Ishikawa (cell line): ENCODE measurements around the gene PRPF8.

Experiments
- CEBPB ChIP-seq: IDR thresholded peaks from 2 replicates; pipeline ENCODE4 v1.6.1; 2012
- CREB1 ChIP-seq: IDR thresholded peaks from 2 replicates; pipeline ENCODE4 v1.6.1; 2012; ENCODE audit warnings: low read depth
- EGR1 ChIP-seq: IDR thresholded peaks from 2 replicates; pipeline ENCODE4 v1.6.1; 2012
- EP300 ChIP-seq: IDR thresholded peaks from 2 replicates; pipeline ENCODE4 v1.6.1; 2012; ENCODE audit warnings: borderline replicate concordance
- FOXM1 ChIP-seq: IDR thresholded peaks from 2 replicates; pipeline ENCODE4 v1.6.1; 2012; ENCODE audit warnings: low read depth, borderline replicate concordance
- NFIC ChIP-seq: IDR thresholded peaks from 2 replicates; pipeline ENCODE4 v1.6.1; 2012
- RAD21 ChIP-seq: IDR thresholded peaks from 2 replicates; pipeline ENCODE4 v1.6.1; 2012; ENCODE audit warnings: low read depth
- TAF1 ChIP-seq: IDR thresholded peaks from 2 replicates; pipeline ENCODE4 v1.6.1; 2012; ENCODE audit warnings: low read depth, mild to moderate bottlenecking
- TCF12 ChIP-seq: IDR thresholded peaks from 2 replicates; pipeline ENCODE4 v1.6.1; 2012; ENCODE audit warnings: low read depth
- TEAD4 ChIP-seq: IDR thresholded peaks from 2 replicates; pipeline ENCODE4 v1.6.1; 2012
- YY1 ChIP-seq: IDR thresholded peaks from 2 replicates; pipeline ENCODE4 v1.6.1; 2012; ENCODE audit warnings: low read depth
- ZBTB7A ChIP-seq: IDR thresholded peaks from 2 replicates; pipeline ENCODE4 v1.6.1; 2012; ENCODE audit warnings: low read depth
- TF ChIP-seq, protein P1 (sequence below): IDR thresholded peaks from 2 replicates; pipeline ENCODE4 v1.6.1; 2012
- TF ChIP-seq, protein P2 (sequence below): IDR thresholded peaks from 2 replicates; pipeline ENCODE4 v1.6.1; 2012
- TF ChIP-seq, protein P3 (sequence below): IDR thresholded peaks from 2 replicates; pipeline ENCODE4 v1.6.1; 2012; ENCODE audit warnings: low read depth, mild to moderate bottlenecking

The PRPF8 gene

DNA sequence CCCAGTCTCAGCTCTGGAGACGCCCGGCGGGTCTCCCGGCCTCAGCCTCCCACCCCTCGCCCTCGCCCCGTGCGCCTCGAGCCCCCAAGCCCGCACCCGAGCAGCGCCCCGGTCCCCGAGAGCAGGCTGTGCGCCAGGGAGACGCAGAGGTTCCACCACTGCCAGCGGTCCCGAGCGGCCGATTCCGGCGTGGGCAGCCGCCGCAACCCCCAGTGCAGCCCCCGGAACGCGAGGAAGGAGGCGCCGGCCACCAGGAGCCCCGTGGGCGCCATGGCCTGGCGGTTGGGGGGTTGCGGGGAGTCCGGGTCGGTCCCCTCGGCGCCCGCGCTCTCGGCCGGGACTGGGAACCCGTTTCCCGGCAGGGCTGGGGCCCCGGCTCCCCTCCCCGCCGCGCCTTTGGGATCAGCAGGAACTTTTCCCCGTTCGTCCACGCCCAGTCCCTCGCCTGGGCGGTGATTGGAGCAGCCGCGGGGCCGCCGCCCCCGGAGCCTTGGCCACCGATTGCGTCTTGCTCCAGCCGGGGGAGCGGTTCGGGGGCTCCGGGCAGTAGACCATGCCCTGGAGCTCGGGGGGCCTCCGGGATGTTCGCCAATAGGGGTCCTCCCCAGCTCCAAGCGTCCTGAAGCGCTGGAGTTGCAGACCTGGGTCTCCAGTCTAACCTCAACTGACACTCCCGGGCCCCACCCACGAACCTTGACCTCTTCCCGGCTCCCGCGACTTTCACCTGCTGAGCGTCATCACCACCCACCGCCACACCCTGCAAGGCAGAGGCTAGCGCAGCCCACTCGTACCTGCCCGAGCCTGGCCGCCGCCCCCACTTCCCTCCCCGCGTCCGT lies 25.5 kb upstream of the PRPF8 start, which contains the start of gene TLCD2:
Gene TLCD2 (minus strand): TSS at position 407 of the 836 bp plus-strand sequence. CDS start 135 bp downstream, at position 272.
- no peak for TF ChIP-seq RAD21
- TF ChIP-seq NFIC, result no peak
- 0 out of 2 replicates have a peak, but pooled peaks have one; percentile 11 for TF ChIP-seq TEAD4
- TF ChIP-seq CREB1, result no peak
- TF ChIP-seq, protein P1, sequence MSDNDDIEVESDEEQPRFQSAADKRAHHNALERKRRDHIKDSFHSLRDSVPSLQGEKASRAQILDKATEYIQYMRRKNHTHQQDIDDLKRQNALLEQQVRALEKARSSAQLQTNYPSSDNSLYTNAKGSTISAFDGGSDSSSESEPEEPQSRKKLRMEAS, result no peak; the same call in 1 of the 2 replicates
- 0 out of 2 replicates have a peak, but pooled peaks have one; percentile 20 for TF ChIP-seq EP300
- no peak for TF ChIP-seq YY1
- TF ChIP-seq FOXM1, result no peak
- TF ChIP-seq CEBPB, result no peak
- TF ChIP-seq, protein P2, sequence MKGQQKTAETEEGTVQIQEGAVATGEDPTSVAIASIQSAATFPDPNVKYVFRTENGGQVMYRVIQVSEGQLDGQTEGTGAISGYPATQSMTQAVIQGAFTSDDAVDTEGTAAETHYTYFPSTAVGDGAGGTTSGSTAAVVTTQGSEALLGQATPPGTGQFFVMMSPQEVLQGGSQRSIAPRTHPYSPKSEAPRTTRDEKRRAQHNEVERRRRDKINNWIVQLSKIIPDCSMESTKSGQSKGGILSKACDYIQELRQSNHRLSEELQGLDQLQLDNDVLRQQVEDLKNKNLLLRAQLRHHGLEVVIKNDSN, result no peak
- TF ChIP-seq TCF12, result peak; percentile 49; the same call in 1 of the 2 replicates
- TF ChIP-seq TAF1, result no peak
- TF ChIP-seq EGR1, result peak; percentile 40; the same call in 1 of the 2 replicates
- peak; percentile 89 for TF ChIP-seq ZBTB7A
- TF ChIP-seq, protein P3, sequence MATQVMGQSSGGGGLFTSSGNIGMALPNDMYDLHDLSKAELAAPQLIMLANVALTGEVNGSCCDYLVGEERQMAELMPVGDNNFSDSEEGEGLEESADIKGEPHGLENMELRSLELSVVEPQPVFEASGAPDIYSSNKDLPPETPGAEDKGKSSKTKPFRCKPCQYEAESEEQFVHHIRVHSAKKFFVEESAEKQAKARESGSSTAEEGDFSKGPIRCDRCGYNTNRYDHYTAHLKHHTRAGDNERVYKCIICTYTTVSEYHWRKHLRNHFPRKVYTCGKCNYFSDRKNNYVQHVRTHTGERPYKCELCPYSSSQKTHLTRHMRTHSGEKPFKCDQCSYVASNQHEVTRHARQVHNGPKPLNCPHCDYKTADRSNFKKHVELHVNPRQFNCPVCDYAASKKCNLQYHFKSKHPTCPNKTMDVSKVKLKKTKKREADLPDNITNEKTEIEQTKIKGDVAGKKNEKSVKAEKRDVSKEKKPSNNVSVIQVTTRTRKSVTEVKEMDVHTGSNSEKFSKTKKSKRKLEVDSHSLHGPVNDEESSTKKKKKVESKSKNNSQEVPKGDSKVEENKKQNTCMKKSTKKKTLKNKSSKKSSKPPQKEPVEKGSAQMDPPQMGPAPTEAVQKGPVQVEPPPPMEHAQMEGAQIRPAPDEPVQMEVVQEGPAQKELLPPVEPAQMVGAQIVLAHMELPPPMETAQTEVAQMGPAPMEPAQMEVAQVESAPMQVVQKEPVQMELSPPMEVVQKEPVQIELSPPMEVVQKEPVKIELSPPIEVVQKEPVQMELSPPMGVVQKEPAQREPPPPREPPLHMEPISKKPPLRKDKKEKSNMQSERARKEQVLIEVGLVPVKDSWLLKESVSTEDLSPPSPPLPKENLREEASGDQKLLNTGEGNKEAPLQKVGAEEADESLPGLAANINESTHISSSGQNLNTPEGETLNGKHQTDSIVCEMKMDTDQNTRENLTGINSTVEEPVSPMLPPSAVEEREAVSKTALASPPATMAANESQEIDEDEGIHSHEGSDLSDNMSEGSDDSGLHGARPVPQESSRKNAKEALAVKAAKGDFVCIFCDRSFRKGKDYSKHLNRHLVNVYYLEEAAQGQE, result no peak

DNA sequence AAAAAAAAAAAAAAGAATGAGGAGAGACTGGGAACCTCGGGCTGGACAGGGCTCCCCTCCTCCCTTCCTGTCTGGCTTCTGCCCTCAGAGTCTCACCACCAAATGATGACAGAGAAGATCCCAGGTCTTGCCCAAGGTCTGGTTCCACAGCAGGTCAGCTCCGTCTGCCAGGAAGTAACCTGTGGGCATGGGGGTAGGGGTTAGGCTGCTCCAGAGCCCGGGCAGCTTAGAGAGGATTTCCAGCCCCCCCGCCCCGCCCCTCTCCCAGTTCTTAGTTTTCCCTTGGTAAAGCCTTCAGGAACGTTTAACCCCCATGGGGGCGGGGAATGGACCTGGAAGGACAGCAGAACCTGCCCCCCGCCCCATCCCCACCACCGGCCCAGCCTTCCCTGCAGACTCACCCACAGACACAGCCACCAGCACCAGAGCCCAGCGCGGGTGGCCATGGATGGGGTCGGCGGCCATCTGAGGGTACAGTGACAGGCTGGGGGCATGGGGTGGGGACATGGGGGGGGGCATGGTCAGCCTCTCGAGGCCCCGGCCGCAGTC lies 24.8 kb upstream of the PRPF8 start:
- no peak for TF ChIP-seq TCF12
- no peak for TF ChIP-seq ZBTB7A
- no peak for TF ChIP-seq TEAD4
- TF ChIP-seq FOXM1, result no peak
- no peak for TF ChIP-seq EP300
- no peak for TF ChIP-seq TAF1
- no peak for TF ChIP-seq YY1
- TF ChIP-seq, protein P1, result no peak
- no peak for TF ChIP-seq CEBPB
- TF ChIP-seq, protein P3, result no peak

DNA sequence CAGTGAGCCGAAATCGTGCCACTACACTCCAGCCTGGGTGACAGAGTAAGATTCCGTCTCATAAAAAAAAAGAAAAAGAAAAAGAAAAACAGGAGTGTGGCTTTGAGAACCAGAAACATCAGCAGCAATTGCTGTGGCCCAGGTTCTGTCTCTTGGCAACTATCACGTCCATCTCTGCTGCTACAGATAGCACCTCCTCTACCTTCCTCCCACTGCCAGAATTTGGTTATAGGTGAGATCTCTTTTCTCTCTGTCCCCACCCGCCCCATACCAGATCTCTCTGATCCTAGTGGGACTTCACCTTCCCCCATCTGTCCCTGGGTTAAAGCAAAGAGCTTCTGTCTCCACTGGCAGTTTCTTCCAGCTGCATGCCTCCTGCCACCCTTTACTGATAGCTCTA lies 22.4 kb upstream of the PRPF8 start:
- TF ChIP-seq EP300 (no peak), EGR1 (no peak), CREB1 (no peak), NFIC (no peak), YY1 (no peak), TEAD4 (no peak), TCF12 (no peak), CEBPB (no peak), ZBTB7A (no peak), FOXM1 (no peak), RAD21 (no peak), TAF1 (no peak)
- TF ChIP-seq, protein P3, result no peak
- TF ChIP-seq, protein P2, result no peak
